DND-41 (cell line): ENCODE data around the gene SLC46A2.

Experiments
- CTCF ChIP-seq: IDR thresholded peaks from 2 replicates; pipeline ENCODE4 v1.5.1; 2012; ENCODE audit warnings: borderline replicate concordance, low read length, moderate library complexity, mild to moderate bottlenecking; ENCODE audit not compliant: poor library complexity, severe bottlenecking; ENCODE audit errors: extremely low read depth
- EZH2 ChIP-seq: IDR thresholded peaks from 3 replicates; pipeline ENCODE4 v1.6.1; 2012; ENCODE audit warnings: borderline replicate concordance, low read depth, mild to moderate bottlenecking, moderate library complexity, low read length, inconsistent platforms; ENCODE audit not compliant: severe bottlenecking

- TF ChIP-seq CTCF (no peak), EZH2 (no peak)
Observed at GRCh38 chr9:112884101-112884500, 6.6 kb downstream of the SLC46A2 start.
